K562 (cell line): ENCODE data around the gene CARF. TPM values are rescaled to one million over a fixed set of nuclear protein-coding genes. Genes with fewer than 3 reads are reported as not detected.

Source experiments
- ATAC-seq: fragments of 200-7000 bp; cut with Tn5 transposase; 3 replicates; pipeline ENCODE4 v1.9.1; 2020; ENCODE audit warnings: moderate library complexity
- BruUV-seq: library from RNA; stranded (reverse); fragments of 400-500 nt; replicated peaks from 2 replicates; lab custom pipeline; 2021; lab: Mats Ljungman, UMichigan
- CTCF ChIA-PET: fragments of 300-600 bp; formaldehyde crosslinking; extraction: SDS; loops from one replicate; lab custom pipeline; 2021; ENCODE audit warnings: low intra/inter-chr PET ratio; lab: Yijun Ruan, JAX
- POLR2A ChIA-PET: fragments of 300-600, 350-650 bp; sonication (Branson Sonifier 250); formaldehyde crosslinking; extraction: SDS; loops from one replicate; lab custom pipeline; 2021; ENCODE audit warnings: antibody characterized with exemption, inconsistent platforms; lab: Yijun Ruan, JAX
- DNase-seq, 4 experiments: peaks; one replicate each; pipeline versions ENCODE4 v3.0.0 to v3.0.0-alpha.2; 2011 to 2018; ENCODE audit warnings: low spot score in 3 of 4, mixed read lengths in 3 of 4; ENCODE audit errors: extremely low read depth in 1 of 4
- FAIRE-seq: peaks from 2 replicates; lab custom pipeline; 2011; peaks lifted over from hg19 to GRCh38; lab: Jason Lieb, UNC
- H2AFZ ChIP-seq: 2 replicates; pipeline ENCODE4 v1.6.0; 2011; ENCODE audit warnings: low read depth, low read length, control low read depth, inconsistent platforms
- H3K27ac ChIP-seq: fragments of 200-600 bp; 3 replicates; pipeline ENCODE4 v1.8.0; 2011; ENCODE audit warnings: low read depth, mild to moderate bottlenecking, control low read depth, inconsistent platforms, low read length, moderate library complexity, mixed read lengths; ENCODE audit errors: extremely low read depth
- H3K27me3 ChIP-seq, 2 experiments: fragments of 300-600 bp in 1 of 2; 2 replicates in 1 of 2; 3 replicates in 1 of 2; pipeline versions ENCODE4 v1.6.0 to v1.8.0; 2011; ENCODE audit warnings: inconsistent platforms in 2 of 2, low read length in 2 of 2, mild to moderate bottlenecking in 1 of 2, mixed read lengths in 1 of 2, moderate library complexity in 1 of 2; ENCODE audit not compliant: control insufficient read depth in 2 of 2, insufficient read depth in 2 of 2
- H3K36me3 ChIP-seq: fragments of 300-600 bp; 3 replicates; pipeline ENCODE4 v1.8.0; 2011; ENCODE audit warnings: mild to moderate bottlenecking, low read length, inconsistent platforms; ENCODE audit not compliant: control insufficient read depth, insufficient read depth
- H3K4me1 ChIP-seq, 2 experiments: fragments of 200-600 bp in 1 of 2; replicated peaks in 1 of 2; 2 replicates in 1 of 2; 3 replicates in 1 of 2; pipeline versions ENCODE4 v1.5.1 to v1.8.0; 2011; ENCODE audit warnings: inconsistent platforms in 2 of 2, low read length in 2 of 2, mild to moderate bottlenecking in 1 of 2, mixed read lengths in 1 of 2, moderate library complexity in 1 of 2; ENCODE audit not compliant: control insufficient read depth in 2 of 2, insufficient read depth in 2 of 2
- H3K4me2 ChIP-seq: 2 replicates; pipeline ENCODE4 v1.6.1; 2011; ENCODE audit warnings: low read length, control low read depth, inconsistent platforms, mixed read lengths; ENCODE audit not compliant: insufficient read depth
- H3K4me3 ChIP-seq: fragments of 200-600 bp; sonication (generic), shearing (Covaris generic); 2 replicates; pipeline ENCODE4 v1.5.1; 2016; ENCODE audit warnings: control low read depth, inconsistent platforms
- H3K79me2 ChIP-seq: fragments of 200-600 bp; 3 replicates; pipeline ENCODE4 v1.8.0; 2011; ENCODE audit warnings: low read length, inconsistent platforms; ENCODE audit not compliant: control insufficient read depth, insufficient read depth
- H3K9ac ChIP-seq, 2 experiments: 2 replicates each; pipeline versions ENCODE4 v1.6.0 to v1.6.1; 2011; ENCODE audit warnings: low read depth in 2 of 2, low read length in 2 of 2, control low read depth in 1 of 2, inconsistent platforms in 1 of 2, mild to moderate bottlenecking in 1 of 2, mixed read lengths in 1 of 2; ENCODE audit not compliant: insufficient read depth in 1 of 2
- H3K9me1 ChIP-seq: one replicate; pipeline ENCODE4 v1.6.0; 2011; ENCODE audit warnings: inconsistent platforms, mild to moderate bottlenecking, low read length, moderate library complexity; ENCODE audit not compliant: control insufficient read depth, insufficient read depth
- H3K9me3 ChIP-seq: replicated peaks from 2 replicates; pipeline ENCODE4 v1.5.1; 2011; ENCODE audit warnings: low read depth, low read length, inconsistent platforms; ENCODE audit not compliant: control insufficient read depth, insufficient read depth
- H4K20me1 ChIP-seq: replicated peaks from 2 replicates; pipeline ENCODE4 v1.6.1; 2011; ENCODE audit warnings: low read length, inconsistent platforms, mixed read lengths; ENCODE audit not compliant: control insufficient read depth, insufficient read depth
- CC2D1A ChIP-seq: fragments of 450-650 bp; IDR thresholded peaks from 2 replicates; pipeline ENCODE4 v1.6.1; 2017; ENCODE audit warnings: mild to moderate bottlenecking
- EP400 ChIP-seq: fragments of 450-650 bp; IDR thresholded peaks from 2 replicates; pipeline ENCODE4 v1.6.1; 2017; ENCODE audit warnings: antibody characterized with exemption, mild to moderate bottlenecking, moderate library complexity
- NUFIP1 ChIP-seq: fragments of 450-650 bp; IDR thresholded peaks from 2 replicates; pipeline ENCODE4 v1.6.1; 2018; ENCODE audit not compliant: partially characterized antibody
- SAP30 ChIP-seq: fragments of 200-600 bp; sonication (generic); IDR thresholded peaks from 2 replicates; pipeline ENCODE4 v1.6.1; 2012; ENCODE audit warnings: borderline replicate concordance, low read depth, mild to moderate bottlenecking, moderate library complexity, low read length, control low read depth, inconsistent platforms; ENCODE audit not compliant: insufficient read depth, poor library complexity, severe bottlenecking
- SMARCA4 ChIP-seq: fragments of 450-650 bp; IDR thresholded peaks from 2 replicates; pipeline ENCODE4 v1.6.1; 2016
- TAF9B ChIP-seq: fragments of 450-650 bp; IDR thresholded peaks from 2 replicates; pipeline ENCODE4 v1.6.1; 2018; ENCODE audit warnings: mild to moderate bottlenecking; ENCODE audit not compliant: partially characterized antibody
- TEAD4 ChIP-seq, 2 experiments: sonication (generic) in 1 of 2; formaldehyde crosslinking in 1 of 2; IDR thresholded peaks; 2 replicates each; pipeline versions ENCODE4 v1.6.1 to v1.8.0; 2012 to 2022; ENCODE audit warnings: borderline replicate concordance in 1 of 2, inconsistent platforms in 1 of 2, low read length in 1 of 2, mild to moderate bottlenecking in 1 of 2, missing genetic modification reagents in 1 of 2
- ZEB2 ChIP-seq: fragments of 450-650 bp; IDR thresholded peaks from 2 replicates; pipeline ENCODE4 v1.6.1; 2016
- ZNF165 ChIP-seq: fragments of 250-450 bp; sonication (Bioruptor Pico); IDR thresholded peaks from 2 replicates; pipeline ENCODE4 v1.4.0; 2020; ENCODE audit warnings: borderline replicate concordance
- WGBS: fragments of 100-300 bp; shearing (Covaris generic); methylation state at CpG from one replicate; pipeline ENCODE4 v1.1.6; 2016; ENCODE audit warnings: low coverage, mixed read lengths; ENCODE audit not compliant: insufficient coverage; ENCODE audit errors: missing lambda C conversion rate; 5-methylcytosine and 5-hydroxymethylcytosine counted together
- in situ Hi-C: fragments of 300-500 bp; cut with MboI; formaldehyde crosslinking; loops from 4 replicates; pipeline ENCODE4 v1.15.0; 2018; ENCODE audit warnings: inconsistent platforms, mixed read lengths
- intact Hi-C: fragments of 100-400 bp; cut with micrococcal nuclease; formaldehyde crosslinking; loops from 2 replicates; pipeline ENCODE4 v1.14.2; 2022
- polyA plus RNA-seq, 8 experiments: library from polyadenylated mRNA; depleted of rRNA in 4 of 8; stranded (reverse) in 5 of 8; unstranded in 3 of 8; fragments of >200 nt; fragmentation: Nextera tagmentation in 2 of 8; fragmentation: Illumina TruSeq in 1 of 8; extraction: Ambion mirVana in 2 of 8; extraction: Trizol in 1 of 8; gene quantifications; 2 replicates each; pipeline versions ENCODE4 v1.2.1 to v1.2.3, GENCODE V29; 2011 to 2014; ENCODE audit warnings: inconsistent platforms in 1 of 8, missing spikeins in 1 of 8
- total RNA-seq, 7 experiments: library from RNA; depleted of rRNA in 6 of 7; stranded (reverse); fragments of >200 nt in 6 of 7; fragmentation: Illumina TruSeq in 2 of 7; extraction: Trizol in 2 of 7; gene quantifications; 2 replicates each; pipeline versions ENCODE4 v1.2.1 to v1.2.3, GENCODE V29; 2011 to 2021; ENCODE audit warnings: low replicate concordance in 1 of 7
- TF ChIP-seq, protein P1 (sequence below): fragments of 450-650 bp; IDR thresholded peaks from 2 replicates; pipeline ENCODE4 v1.6.1; 2017; ENCODE audit warnings: antibody characterized with exemption, mild to moderate bottlenecking
- TF ChIP-seq, protein P2 (sequence below), 3 experiments: IDR thresholded peaks in 2 of 3; conservative IDR thresholded peaks in 1 of 3; 2 replicates each; pipeline ENCODE4 v1.5.1; 2011 to 2012; ENCODE audit warnings: low read length in 3 of 3, mild to moderate bottlenecking in 3 of 3, control low read depth in 2 of 3, improper control_type of control experiment in 1 of 3, inconsistent platforms in 1 of 3, low read depth in 1 of 3, mixed read lengths in 1 of 3, moderate library complexity in 1 of 3; ENCODE audit not compliant: insufficient read depth in 2 of 3

Gene CARF
- total and polyA plus RNA-seq, 9 of the 15 experiments (the other 6 are each of a cell fraction or from before 2014, with no cell fraction given): 0.31 to 4.2 (median 1.2) TPM

- TF ChIP-seq TEAD4 (IDR thresholded peaks at IDR 0.05; ENCODE audit: low read length): 0 out of 2 replicates have a peak, but pooled peaks have one; percentile 12
- no peak for TF ChIP-seq TEAD4 (CRISPR knock-in tag; IDR thresholded peaks at IDR 0.05; ENCODE audit: borderline replicate concordance)
- TF ChIP-seq TAF9B: peak; percentile 53
- peak; percentile 87 for TF ChIP-seq SAP30
Measured at GRCh38 chr2:202911512-202912341, at the start of gene CARF, which contains the start of gene WDR12 (continued).

GRCh38 chr2:202870431-202871299 is 41.4 kb upstream of the CARF start:
- H3K9me3 ChIP-seq: no peaks in the 10 kb centered on the region
- peak; percentile 41 to 67 (median 48) for DNase-seq
- no peaks in the 10 kb centered on the region for H3K27me3 ChIP-seq
- no peaks in the 10 kb centered on the region for H3K36me3 ChIP-seq
- H3K4me1 ChIP-seq: peaks cover 0 to 21% of the 10 kb centered on the region in 2 experiments; a peak in 2 of 5 replicates
- H2AFZ ChIP-seq: peak overlapping the region; percentile 92
- in situ Hi-C loops: no loop called here
- H3K9me1 ChIP-seq: no peaks in the 10 kb centered on the region
- peak overlapping the region; percentile 66; the same call in 1 of the 3 replicates for H3K27ac ChIP-seq
- H4K20me1 ChIP-seq: no peaks in the 10 kb centered on the region
- no peaks in the 10 kb centered on the region for H3K79me2 ChIP-seq
- intact Hi-C loops: loop anchor here (5.0 kb wide), 1 partner anchor 283 kb away; no protein-coding TSS in a partner anchor
- peak overlapping the region; percentile 73 for H3K4me3 ChIP-seq
- FAIRE-seq: peak; percentile 60
- ATAC-seq: peak; percentile 91
- H3K9ac ChIP-seq: peak overlapping the region; percentile 61 to 90
- WGBS: under 1% methylated on average over 20 of the region's 37 CpGs
- TSS peak; percentile 35 for BruUV-seq
- ChIA-PET POLR2A (interaction anchor here (0.5 to 0.7 kb wide), 2 partner anchors 106 to 671 kb away, joined by 3 read pairs; no protein-coding TSS in a partner anchor), CTCF (interaction anchor here (1.1 kb wide), 1 partner anchor 297 kb away, joined by 4 read pairs; no protein-coding TSS in a partner anchor)
- H3K4me2 ChIP-seq: peak overlapping the region; percentile 86
- TF ChIP-seq EP400: no peak
- TF ChIP-seq NUFIP1: no peak
- TF ChIP-seq ZNF165 (CRISPR knock-in tag): no peak
- TF ChIP-seq CC2D1A: no peak
- TF ChIP-seq, protein P1, sequence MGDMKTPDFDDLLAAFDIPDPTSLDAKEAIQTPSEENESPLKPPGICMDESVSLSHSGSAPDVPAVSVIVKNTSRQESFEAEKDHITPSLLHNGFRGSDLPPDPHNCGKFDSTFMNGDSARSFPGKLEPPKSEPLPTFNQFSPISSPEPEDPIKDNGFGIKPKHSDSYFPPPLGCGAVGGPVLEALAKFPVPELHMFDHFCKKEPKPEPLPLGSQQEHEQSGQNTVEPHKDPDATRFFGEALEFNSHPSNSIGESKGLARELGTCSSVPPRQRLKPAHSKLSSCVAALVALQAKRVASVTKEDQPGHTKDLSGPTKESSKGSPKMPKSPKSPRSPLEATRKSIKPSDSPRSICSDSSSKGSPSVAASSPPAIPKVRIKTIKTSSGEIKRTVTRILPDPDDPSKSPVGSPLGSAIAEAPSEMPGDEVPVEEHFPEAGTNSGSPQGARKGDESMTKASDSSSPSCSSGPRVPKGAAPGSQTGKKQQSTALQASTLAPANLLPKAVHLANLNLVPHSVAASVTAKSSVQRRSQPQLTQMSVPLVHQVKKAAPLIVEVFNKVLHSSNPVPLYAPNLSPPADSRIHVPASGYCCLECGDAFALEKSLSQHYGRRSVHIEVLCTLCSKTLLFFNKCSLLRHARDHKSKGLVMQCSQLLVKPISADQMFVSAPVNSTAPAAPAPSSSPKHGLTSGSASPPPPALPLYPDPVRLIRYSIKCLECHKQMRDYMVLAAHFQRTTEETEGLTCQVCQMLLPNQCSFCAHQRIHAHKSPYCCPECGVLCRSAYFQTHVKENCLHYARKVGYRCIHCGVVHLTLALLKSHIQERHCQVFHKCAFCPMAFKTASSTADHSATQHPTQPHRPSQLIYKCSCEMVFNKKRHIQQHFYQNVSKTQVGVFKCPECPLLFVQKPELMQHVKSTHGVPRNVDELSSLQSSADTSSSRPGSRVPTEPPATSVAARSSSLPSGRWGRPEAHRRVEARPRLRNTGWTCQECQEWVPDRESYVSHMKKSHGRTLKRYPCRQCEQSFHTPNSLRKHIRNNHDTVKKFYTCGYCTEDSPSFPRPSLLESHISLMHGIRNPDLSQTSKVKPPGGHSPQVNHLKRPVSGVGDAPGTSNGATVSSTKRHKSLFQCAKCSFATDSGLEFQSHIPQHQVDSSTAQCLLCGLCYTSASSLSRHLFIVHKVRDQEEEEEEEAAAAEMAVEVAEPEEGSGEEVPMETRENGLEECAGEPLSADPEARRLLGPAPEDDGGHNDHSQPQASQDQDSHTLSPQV: no peak
- TF ChIP-seq, protein P2, sequence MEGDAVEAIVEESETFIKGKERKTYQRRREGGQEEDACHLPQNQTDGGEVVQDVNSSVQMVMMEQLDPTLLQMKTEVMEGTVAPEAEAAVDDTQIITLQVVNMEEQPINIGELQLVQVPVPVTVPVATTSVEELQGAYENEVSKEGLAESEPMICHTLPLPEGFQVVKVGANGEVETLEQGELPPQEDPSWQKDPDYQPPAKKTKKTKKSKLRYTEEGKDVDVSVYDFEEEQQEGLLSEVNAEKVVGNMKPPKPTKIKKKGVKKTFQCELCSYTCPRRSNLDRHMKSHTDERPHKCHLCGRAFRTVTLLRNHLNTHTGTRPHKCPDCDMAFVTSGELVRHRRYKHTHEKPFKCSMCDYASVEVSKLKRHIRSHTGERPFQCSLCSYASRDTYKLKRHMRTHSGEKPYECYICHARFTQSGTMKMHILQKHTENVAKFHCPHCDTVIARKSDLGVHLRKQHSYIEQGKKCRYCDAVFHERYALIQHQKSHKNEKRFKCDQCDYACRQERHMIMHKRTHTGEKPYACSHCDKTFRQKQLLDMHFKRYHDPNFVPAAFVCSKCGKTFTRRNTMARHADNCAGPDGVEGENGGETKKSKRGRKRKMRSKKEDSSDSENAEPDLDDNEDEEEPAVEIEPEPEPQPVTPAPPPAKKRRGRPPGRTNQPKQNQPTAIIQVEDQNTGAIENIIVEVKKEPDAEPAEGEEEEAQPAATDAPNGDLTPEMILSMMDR (IDR thresholded peaks at IDR 0.05 in 2 of 3, conservative IDR thresholded peaks at IDR 0.05 in 1 of 3; ENCODE audit: insufficient read depth in 2 of 3, low read depth in 1 of 3, low read length in 3 of 3): peak; percentile 37 to 68 (median 55); a peak in 5 of 6 replicates
- no peak for TF ChIP-seq SMARCA4
- peak; percentile 80 for TF ChIP-seq ZEB2
